GM12878 (cell line): ENCODE data around the gene TP53BP1. TPM values are rescaled to one million over a fixed set of nuclear protein-coding genes. Genes with fewer than 3 reads are reported as not detected.

Experiments used
- ATAC-seq: fragments of 200-7000 bp; cut with Tn5 transposase; 3 replicates; pipeline ENCODE4 v1.9.1; 2020; ENCODE audit warnings: mild to moderate bottlenecking, moderate library complexity
- BruUV-seq: library from RNA; stranded (reverse); fragments of 400-500 nt; replicated peaks from 2 replicates; lab custom pipeline; 2021; lab: Mats Ljungman, UMichigan
- CTCF ChIA-PET: fragments of 300-600 bp; sonication (Branson Sonifier 250); formaldehyde crosslinking; extraction: SDS; loops from one replicate; lab custom pipeline; 2021; ENCODE audit warnings: inconsistent platforms; lab: Yijun Ruan, JAX
- POLR2A ChIA-PET: fragments of 350-600 bp; formaldehyde crosslinking; extraction: SDS; loops from one replicate; lab custom pipeline; 2021; ENCODE audit warnings: inconsistent platforms; lab: Charles Lee
- RAD21 ChIA-PET: fragments of 300-600 bp; sonication (Branson Sonifier 250); formaldehyde crosslinking; loops from one replicate; lab custom pipeline; 2023; ENCODE audit warnings: antibody characterized with exemption; ENCODE audit not compliant: unreplicated experiment; lab: Charles Lee
- SMC1A ChIA-PET: fragments of 300-600 bp; sonication (Branson Sonifier 250); formaldehyde crosslinking; loops from one replicate; lab custom pipeline; 2023; ENCODE audit not compliant: unreplicated experiment, uncharacterized antibody; lab: Charles Lee
- DNase-seq: peaks from one replicate; pipeline ENCODE4 v3.0.0-alpha.2; 2011; ENCODE audit warnings: low read depth, low spot score
- FAIRE-seq: peaks from 3 replicates; lab custom pipeline; 2011; peaks lifted over from hg19 to GRCh38; lab: Jason Lieb, UNC
- H2AFZ ChIP-seq: 2 replicates; pipeline ENCODE4 v1.6.0; 2011; ENCODE audit warnings: low read depth, low read length, control low read depth; ENCODE audit not compliant: control insufficient read depth
- H3K27ac ChIP-seq: 2 replicates; pipeline ENCODE4 v1.5.1; 2011; ENCODE audit warnings: control low read depth; ENCODE audit not compliant: control insufficient read depth, insufficient read depth
- H3K27me3 ChIP-seq, 2 experiments: replicated peaks in 1 of 2; 2 replicates each; pipeline versions ENCODE4 v1.6.0 to v1.6.1; 2011; ENCODE audit warnings: low read length in 1 of 2; ENCODE audit not compliant: control insufficient read depth in 2 of 2, insufficient read depth in 2 of 2
- H3K36me3 ChIP-seq, 2 experiments: 2 replicates each; pipeline ENCODE4 v1.5.1; 2011; ENCODE audit warnings: low read length in 1 of 2; ENCODE audit not compliant: control insufficient read depth in 2 of 2, insufficient read depth in 2 of 2
- H3K4me1 ChIP-seq: 2 replicates; pipeline ENCODE4 v1.6.1; 2011; ENCODE audit warnings: mild to moderate bottlenecking, low read length, moderate library complexity, mixed read lengths; ENCODE audit not compliant: control insufficient read depth, insufficient read depth
- H3K4me2 ChIP-seq: 2 replicates; pipeline ENCODE4 v1.6.0; 2011; ENCODE audit warnings: control low read depth; ENCODE audit not compliant: control insufficient read depth, insufficient read depth
- H3K4me3 ChIP-seq: fragments of 200-600 bp; sonication (generic); 2 replicates; pipeline ENCODE4 v1.5.1; 2016
- H3K79me2 ChIP-seq: 2 replicates; pipeline ENCODE4 v1.6.0; 2011; ENCODE audit warnings: low read length; ENCODE audit not compliant: control insufficient read depth, insufficient read depth
- H3K9ac ChIP-seq: 2 replicates; pipeline ENCODE4 v1.8.0; 2011; ENCODE audit warnings: low read length, control low read depth, mixed read lengths; ENCODE audit not compliant: control insufficient read depth, insufficient read depth
- H3K9me3 ChIP-seq: replicated peaks from 3 replicates; pipeline ENCODE4 v1.5.1; 2011; ENCODE audit warnings: mild to moderate bottlenecking, low read length; ENCODE audit not compliant: control insufficient read depth, insufficient read depth
- H4K20me1 ChIP-seq: 2 replicates; pipeline ENCODE4 v1.6.0; 2011; ENCODE audit not compliant: control insufficient read depth, insufficient read depth
- HDAC2 ChIP-seq: fragments of 200-600 bp; sonication (generic); IDR thresholded peaks from 2 replicates; pipeline ENCODE4 v1.6.1; 2017
- KAT2A ChIP-seq: conservative IDR thresholded peaks from 2 replicates; pipeline ENCODE4 v1.6.1; 2011; ENCODE audit warnings: low read depth, low read length; ENCODE audit not compliant: control insufficient read depth
- KLF5 ChIP-seq: fragments of 450-650 bp; IDR thresholded peaks from 2 replicates; pipeline ENCODE4 v1.6.1; 2014; ENCODE audit warnings: mild to moderate bottlenecking; ENCODE audit not compliant: partially characterized antibody
- NFYB ChIP-seq: IDR thresholded peaks from 2 replicates; pipeline ENCODE4 v1.6.1; 2011; ENCODE audit warnings: low read depth, mild to moderate bottlenecking, low read length, improper control_type of control experiment, moderate library complexity; ENCODE audit not compliant: insufficient read depth
- RCOR1 ChIP-seq: conservative IDR thresholded peaks from 2 replicates; pipeline ENCODE4 v1.6.1; 2012; ENCODE audit warnings: low read depth, low read length, improper control_type of control experiment
- RELA ChIP-seq: fragments of 450-650 bp; IDR thresholded peaks from 2 replicates; pipeline ENCODE4 v1.8.0; 2014; ENCODE audit warnings: borderline replicate concordance; ENCODE audit not compliant: partially characterized antibody
- SMARCA5 ChIP-seq: fragments of 450-650 bp; IDR thresholded peaks from 2 replicates; pipeline ENCODE4 v1.6.1; 2017; ENCODE audit warnings: mild to moderate bottlenecking
- SMC3 ChIP-seq: IDR thresholded peaks from 2 replicates; pipeline ENCODE4 v1.6.1; 2011; ENCODE audit warnings: low read length, improper control_type of control experiment, borderline replicate concordance
- SRF ChIP-seq, 2 experiments: IDR thresholded peaks; 2 replicates each; pipeline ENCODE4 v1.6.1; 2011; ENCODE audit warnings: low read depth in 2 of 2, low read length in 2 of 2, mild to moderate bottlenecking in 1 of 2, moderate library complexity in 1 of 2
- WGBS: methylation state at CpG from one replicate; pipeline ENCODE4 v1.1.6; 2016; ENCODE audit warnings: low lambda C conversion rate; ENCODE audit not compliant: insufficient replicate concordance, insufficient coverage; ENCODE audit errors: missing lambda C conversion rate; 5-methylcytosine and 5-hydroxymethylcytosine counted together
- in situ Hi-C: fragments of 300-500 bp; cut with MboI; formaldehyde crosslinking; loops from 9 replicates; pipeline ENCODE4 v1.14.3; 2018; ENCODE audit warnings: mixed read lengths
- intact Hi-C: fragments of 100-400 bp; cut with micrococcal nuclease; formaldehyde crosslinking; loops from one replicate; pipeline ENCODE4 v1.14.2; 2022; ENCODE audit not compliant: unreplicated experiment
- polyA plus RNA-seq, 11 experiments: library from polyadenylated mRNA; depleted of rRNA in 4 of 11; unstranded in 6 of 11; stranded (reverse) in 5 of 11; fragments of >200 nt; fragmentation: Nextera tagmentation in 4 of 11; fragmentation: Illumina TruSeq in 1 of 11; extraction: Ambion mirVana in 4 of 11; extraction: Trizol in 1 of 11; gene quantifications; 1 replicate in 1 of 11; 2 replicates in 10 of 11; pipeline versions ENCODE4 v1.2.1 to v1.2.3, GENCODE V29; 2011 to 2016; ENCODE audit warnings: inconsistent platforms in 2 of 11, missing spikeins in 2 of 11, low read depth in 1 of 11
- total RNA-seq, 4 experiments: library from RNA; depleted of rRNA in 3 of 4; stranded (reverse); fragments of >200 nt in 3 of 4; fragmentation: Illumina TruSeq in 1 of 4; extraction: Trizol in 1 of 4; gene quantifications; 2 replicates each; pipeline versions ENCODE4 v1.2.1 to v1.2.3, GENCODE V29; 2013 to 2021

TP53BP1 gene
- total and polyA plus RNA-seq, 10 of the 15 experiments (the other 5 are each of a cell fraction or from before 2014, with no cell fraction given) = 6.2 to 50.2 (median 19.3) TPM

- no peaks in the 10 kb centered on the region for H3K36me3 ChIP-seq
- no peaks in the 10 kb centered on the region for H3K4me1 ChIP-seq
- H3K4me3 ChIP-seq = no peak overlapping the region
- H3K27ac ChIP-seq = no peak overlapping the region
- no peak overlapping the region for H2AFZ ChIP-seq
- no peak overlapping the region for H3K9ac ChIP-seq
- CTCF ChIA-PET = interaction anchor here (0.7 kb wide), 2 partner anchors 143 to 1517 kb away, joined by 3 read pairs; no protein-coding TSS in a partner anchor
- ATAC-seq (no peak), FAIRE-seq (no peak), DNase-seq (no peak)
- no peak overlapping the region for H3K4me2 ChIP-seq
- intact Hi-C loops (no loop called here), in situ Hi-C loops (no loop called here)
- RAD21 ChIA-PET = no interaction called here
- SMC1A ChIA-PET = no interaction called here
- no peaks in the 10 kb centered on the region for H3K9me3 ChIP-seq
- H3K79me2 ChIP-seq = no peaks in the 10 kb centered on the region
- H4K20me1 ChIP-seq = no peaks in the 10 kb centered on the region
- TF ChIP-seq SRF (IDR thresholded peaks at IDR 0.05; ENCODE audit: low read depth in 2 of 2, low read length in 2 of 2) (no peak), HDAC2 (no peak), RELA (no peak), KAT2A (no peak), SMARCA5 (no peak), SMC3 (no peak), RCOR1 (no peak), NFYB (no peak), KLF5 (no peak)
- POLR2A ChIA-PET = no interaction called here
- H3K27me3 ChIP-seq = peaks cover 12 to 15% of the 10 kb centered on the region in 2 experiments; a peak in 3 of 4 replicates
- no TSS peak for BruUV-seq
- 14% methylated on average over 16 of the region's 18 CpGs for WGBS
Observed at GRCh38 chr15:43518197-43518761, 25.3 kb upstream of the TP53BP1 start.
